Measurements from ENCODE around the gene CLASP1.
"Not testable (repeated sequence)": the region's sequence is repeated elsewhere in the genome, so short reads cannot be mapped to it uniquely, and the experiment has no call there.

- not testable (repeated sequence) for TF ChIP-seq CTCF, POLR2A (IDR thresholded peaks at IDR 0.05)
Observed at GRCh38 chr2:121313701-121314100, 335.6 kb downstream of the CLASP1 start.
